Measurements from ENCODE around the gene SNX13.
"Not testable (repeated sequence)": the region's sequence is repeated elsewhere in the genome, so short reads cannot be mapped to it uniquely, and the experiment has no call there.

SNX13 gene

GRCh38 chr7:17849504-17849903 is 90.8 kb downstream of the SNX13 start:
- DNase-seq (ENCODE audit: low spot score), result no peak

DNA sequence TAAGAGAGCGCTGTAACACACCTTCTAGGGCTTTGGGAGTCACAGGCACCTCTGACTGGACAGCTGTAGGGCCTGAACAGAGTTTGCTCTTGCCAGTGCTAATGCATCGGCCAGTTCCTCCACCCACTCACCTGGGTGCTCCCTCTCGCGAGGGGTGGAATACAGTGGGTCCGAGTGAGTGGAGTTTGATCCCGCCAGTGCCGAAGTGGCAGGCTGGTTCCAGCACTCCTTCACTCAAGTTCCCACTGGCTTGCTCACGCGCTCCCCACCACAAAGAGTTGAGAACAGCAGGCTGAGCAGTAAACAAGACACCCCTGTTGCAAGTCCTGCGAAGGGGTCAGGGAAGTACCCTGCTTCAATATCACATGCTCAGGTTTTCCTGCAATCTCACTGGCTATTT is 91.8 kb downstream of the SNX13 start:
- DNase-seq (ENCODE audit: low spot score), result no peak

DNA sequence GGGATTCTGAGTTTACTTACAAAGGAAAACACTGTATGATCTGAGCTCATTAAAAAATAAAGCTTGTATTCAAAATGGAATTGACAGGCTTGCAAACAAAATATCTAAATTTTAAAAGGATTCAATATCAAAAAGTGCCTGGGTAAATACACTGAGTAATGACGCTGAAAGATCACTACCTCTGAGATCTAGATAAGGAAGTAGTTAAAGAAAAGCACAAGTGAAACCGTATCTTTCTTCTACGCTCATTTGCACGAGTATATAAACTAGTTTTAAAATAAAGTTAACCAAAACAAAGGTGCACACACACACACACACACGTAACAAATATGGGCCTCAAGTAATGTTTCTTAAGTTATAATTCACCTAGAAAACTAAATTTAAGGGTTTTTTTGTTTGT is 93.4 kb downstream of the SNX13 start:
- DNase-seq (ENCODE audit: low spot score), result no peak

DNA sequence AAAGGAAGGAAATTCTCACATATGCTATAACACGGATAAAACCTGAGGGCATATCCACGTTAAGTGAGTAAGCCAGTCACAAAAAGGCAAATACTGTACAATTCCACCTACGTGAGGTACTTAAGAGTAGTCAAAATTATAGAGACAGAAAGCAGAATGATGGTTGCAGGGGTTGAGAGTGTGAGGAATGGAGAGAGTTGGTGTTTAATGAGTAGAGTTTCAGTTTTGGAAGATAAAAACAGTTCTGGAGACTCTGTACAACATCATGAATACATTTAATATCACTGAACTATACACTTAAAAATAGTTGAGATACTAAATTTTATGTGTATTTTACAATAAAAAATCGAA is 95.1 kb downstream of the SNX13 start:
- DNase-seq (ENCODE audit: low spot score), result no peak

- DNase-seq (ENCODE audit: low spot score), result no peak
These were observed 95.6 kb downstream of the SNX13 start for GRCh38 chr7:17844514-17845196.

- DNase-seq (ENCODE audit: low spot score), result no peak
These were observed 96.3 kb downstream of the SNX13 start for GRCh38 chr7:17844022-17844421.

DNA sequence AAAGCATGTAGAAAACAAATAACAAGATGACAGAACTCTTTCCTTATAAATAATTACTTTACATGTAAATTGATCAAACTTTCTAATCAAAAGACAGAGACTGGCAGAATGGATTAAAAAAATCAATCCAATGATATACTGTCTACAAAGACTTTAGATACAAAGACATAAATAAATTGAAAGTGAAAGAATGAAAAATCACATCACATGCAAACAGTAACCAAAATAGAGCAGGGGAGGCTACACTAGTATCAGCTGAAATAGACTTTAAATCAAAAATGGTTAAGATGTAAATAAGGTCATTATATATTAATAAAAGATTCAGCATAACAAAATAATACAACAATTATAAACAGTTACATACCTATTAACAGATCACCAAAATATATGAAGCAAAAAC is 97.3 kb downstream of the SNX13 start:
- no peak for DNase-seq (ENCODE audit: low spot score)

DNA sequence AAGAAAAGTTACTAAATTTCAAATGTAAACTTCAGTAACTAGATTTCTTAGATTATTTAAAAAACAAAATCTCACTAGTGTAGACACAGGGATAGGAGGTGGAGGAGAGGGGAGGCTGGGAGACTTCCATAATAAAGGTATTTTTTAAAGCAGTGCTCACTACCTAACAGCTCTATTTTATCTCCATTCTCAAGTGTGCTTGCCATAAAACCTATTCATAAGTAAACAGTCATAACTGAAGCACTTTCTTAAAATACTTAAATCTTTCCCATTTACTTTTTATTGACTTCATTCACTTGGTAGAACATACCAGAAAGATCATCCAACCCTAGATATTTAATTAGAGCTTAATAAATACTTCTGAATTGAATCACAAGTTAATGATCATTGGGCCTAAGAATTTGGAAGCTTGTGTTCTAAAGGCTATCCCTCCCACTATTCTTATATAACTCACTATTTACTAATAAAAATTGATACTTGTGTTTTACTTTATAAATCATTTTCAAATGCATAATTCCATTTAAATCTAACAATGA is 107.4 kb downstream of the SNX13 start:
- DNase-seq (ENCODE audit: low spot score), result no peak

DNA sequence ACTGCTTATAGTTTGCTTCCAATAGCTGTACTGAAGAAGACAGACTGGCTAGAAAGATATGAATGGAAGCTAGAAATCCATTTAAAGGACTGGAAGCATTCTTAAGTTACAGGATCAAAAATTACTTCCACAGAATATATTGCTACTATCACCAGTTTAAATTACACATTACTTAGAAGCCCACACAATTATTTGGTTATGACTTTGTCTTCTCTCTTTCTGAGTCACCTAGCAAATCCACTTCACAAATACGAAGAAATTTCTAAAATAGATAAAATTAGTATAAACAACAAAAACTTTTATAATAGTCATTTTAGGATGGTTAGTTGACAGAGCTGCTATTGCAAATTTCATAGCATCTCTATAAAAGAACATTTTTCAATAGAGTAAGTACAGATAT is 108.1 kb downstream of the SNX13 start:
- no peak for DNase-seq (ENCODE audit: low spot score)

GRCh38 chr7:17830206-17830605 is 110.1 kb downstream of the SNX13 start:
- no peak for DNase-seq (ENCODE audit: low spot score)

GRCh38 chr7:17829001-17829400 is 111.3 kb downstream of the SNX13 start:
- DNase-seq (ENCODE audit: low spot score), result no peak

DNA sequence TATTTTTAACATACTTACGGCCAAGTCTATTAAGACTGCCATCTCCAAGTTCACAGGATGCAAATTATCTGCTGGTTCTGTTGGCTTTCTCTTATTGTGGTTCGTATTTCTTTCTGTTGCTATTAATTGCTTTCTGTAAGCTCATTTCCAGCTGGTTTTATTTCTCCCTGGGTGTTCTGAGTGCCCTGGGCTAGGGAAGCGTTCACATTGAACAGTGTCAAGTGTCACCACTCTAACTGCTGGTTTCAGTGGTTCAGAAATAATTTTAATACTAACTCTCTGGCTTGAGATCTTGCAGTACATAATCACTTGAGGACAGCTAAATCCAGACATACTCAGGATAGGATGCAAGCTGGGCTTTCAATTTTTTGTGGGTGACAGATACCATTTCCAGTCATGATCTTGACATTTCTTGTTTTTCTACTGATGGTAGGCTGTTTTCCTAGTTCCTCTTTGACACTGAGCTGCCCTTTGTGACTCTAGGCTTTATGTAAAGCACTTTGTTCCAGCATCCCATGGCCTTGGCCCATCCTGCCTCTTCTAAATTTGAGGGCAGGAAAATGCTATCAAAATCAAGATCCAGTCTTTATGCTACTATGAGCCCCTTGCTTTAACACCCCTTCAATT is 117.6 kb downstream of the SNX13 start:
- no peak for DNase-seq (ENCODE audit: low spot score)

- no peak for DNase-seq (ENCODE audit: low spot score)
These were observed 123.4 kb downstream of the SNX13 start for GRCh38 chr7:17816903-17817302.

- no peak for DNase-seq (ENCODE audit: low spot score)
These were observed 125.0 kb downstream of the SNX13 start for GRCh38 chr7:17815318-17815717.

- DNase-seq (ENCODE audit: low spot score), result no peak
These were observed 126.2 kb downstream of the SNX13 start for GRCh38 chr7:17814058-17814457.

- not testable (repeated sequence) for DNase-seq (ENCODE audit: low spot score)
These were observed 131.1 kb downstream of the SNX13 start for GRCh38 chr7:17809215-17809614.

DNA sequence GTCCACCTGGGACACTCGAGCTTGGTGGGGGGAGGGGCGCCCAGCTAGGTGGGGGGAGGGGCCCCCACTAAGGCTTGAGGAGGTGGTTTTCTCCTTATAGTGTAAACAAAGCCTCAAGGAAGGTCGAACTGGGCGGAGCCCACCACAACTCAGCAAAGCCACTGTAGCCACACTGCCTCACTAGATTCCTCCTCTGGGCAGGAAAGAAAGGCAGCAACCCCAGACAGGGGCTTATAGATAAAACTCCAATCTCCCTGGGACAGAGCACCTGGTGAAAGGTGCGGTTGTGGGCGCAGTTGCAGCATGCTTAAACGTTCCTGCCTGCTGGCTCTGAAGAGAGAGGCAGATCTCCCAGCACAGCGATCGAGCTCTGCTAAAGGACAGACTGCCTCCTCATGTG is 133.1 kb downstream of the SNX13 start:
- DNase-seq (ENCODE audit: low spot score), result no peak

GRCh38 chr7:17806631-17807030 is 133.7 kb downstream of the SNX13 start:
- DNase-seq (ENCODE audit: low spot score), result no peak

GRCh38 chr7:17802056-17802455 is 138.2 kb downstream of the SNX13 start:
- DNase-seq (ENCODE audit: low spot score), result no peak

DNA sequence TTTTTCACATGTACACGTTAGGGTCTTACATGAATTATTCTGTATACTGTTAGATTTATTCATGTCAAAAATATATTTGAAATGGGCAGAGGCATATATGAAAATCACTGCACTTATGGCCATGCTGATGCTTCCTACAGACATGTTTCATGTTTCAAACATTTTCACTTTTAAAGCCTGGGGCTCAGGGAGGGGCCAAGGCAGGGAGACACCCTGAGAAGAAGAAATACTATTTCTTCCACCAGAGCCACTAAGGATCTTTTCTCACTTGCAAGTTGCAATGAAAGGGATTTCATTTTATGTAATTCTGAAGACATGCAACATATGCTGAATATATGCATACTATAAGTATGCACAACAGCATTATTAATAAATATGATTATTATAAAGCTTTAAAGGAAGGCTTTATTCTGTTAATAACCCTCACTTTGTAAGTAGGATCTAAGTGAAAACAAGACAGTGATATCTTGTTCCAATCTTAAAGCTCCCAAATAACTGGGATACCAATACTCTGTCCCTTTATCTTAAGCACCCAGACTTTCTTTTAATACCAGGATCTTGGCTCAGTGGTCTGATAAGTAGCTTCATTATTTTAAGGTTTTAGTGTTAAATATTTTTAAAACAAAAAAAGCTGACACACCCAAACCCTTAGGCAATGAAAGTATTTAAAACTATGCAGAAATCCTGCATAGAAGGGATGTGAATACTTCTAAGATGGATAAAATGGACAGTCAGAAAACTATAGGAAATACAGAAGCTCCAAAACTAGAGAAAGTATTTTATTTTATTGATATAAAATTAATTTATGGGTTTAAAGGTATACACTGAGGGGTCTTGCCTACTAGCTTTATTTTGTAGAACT is 148.0 kb downstream of the SNX13 start:
- no peak for DNase-seq (ENCODE audit: low spot score)

- DNase-seq (ENCODE audit: low spot score), result no peak
These were observed 153.0 kb downstream of the SNX13 start for GRCh38 chr7:17787257-17787656.

DNA sequence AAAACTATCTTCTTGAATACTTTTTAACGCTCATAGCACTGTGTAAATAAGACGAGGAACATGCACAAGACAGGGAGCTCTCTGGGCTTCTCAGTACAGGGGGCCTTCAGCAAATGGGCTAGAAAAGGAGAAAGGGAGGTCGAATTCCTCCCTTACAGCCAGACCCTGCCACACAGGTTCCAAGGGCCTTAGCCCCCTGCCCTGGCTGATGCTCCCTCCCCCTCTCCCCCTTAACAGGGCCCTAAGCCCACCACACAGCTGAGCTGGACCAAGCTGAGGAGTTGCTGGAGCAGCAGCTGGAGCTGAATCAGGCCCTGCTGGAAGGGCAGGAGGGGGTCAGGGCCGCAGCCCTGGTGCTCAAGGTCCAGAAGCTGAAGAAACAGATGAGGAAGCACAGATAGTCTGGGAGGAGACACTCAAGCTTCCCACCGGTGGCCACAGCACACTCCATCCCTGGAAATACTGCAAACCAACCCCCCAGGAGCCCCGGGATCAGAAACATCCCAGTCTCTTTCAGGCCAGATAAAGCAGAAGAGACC is 153.9 kb downstream of the SNX13 start:
- no peak for DNase-seq (ENCODE audit: low spot score)

DNA sequence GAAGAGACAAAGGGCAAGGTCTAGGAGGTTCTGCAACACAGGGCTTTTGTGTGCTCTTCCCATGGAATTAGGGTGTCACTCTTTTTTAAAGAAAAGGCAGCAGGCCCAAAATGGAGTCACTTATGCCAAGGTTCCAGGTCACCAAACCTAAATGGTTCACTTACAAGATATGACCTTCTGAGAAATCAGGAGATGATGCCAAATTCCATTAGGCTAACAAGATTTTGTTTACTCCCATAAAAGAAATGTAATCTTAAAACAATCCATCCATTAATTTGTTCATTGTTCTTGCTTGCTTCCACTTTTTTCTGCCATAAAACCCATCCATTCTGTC is 158.1 kb downstream of the SNX13 start:
- DNase-seq (ENCODE audit: low spot score), result no peak
